ENCODE measurements around the gene AFF1. TPM values are rescaled to one million over a fixed set of nuclear protein-coding genes. Genes with fewer than 3 reads are reported as not detected.

The AFF1 gene
- total RNA-seq, 2 experiments from 2014 or later = 50.3 to 51.2 TPM

- intact Hi-C loops (cut with DNase I, micrococcal nuclease) = no loop called here
- Mint-ChIP-seq H3K4me3 (no peak overlapping the region), H3K27ac (no peak overlapping the region), H3K4me1 (ENCODE audit: low read depth) (peaks cover 79% of the 10 kb centered on the region), H3K9me3 (no peaks in the 10 kb centered on the region), H3K36me3 (ENCODE audit: low read depth) (peaks cover 19% of the 10 kb centered on the region), H3K27me3 (no peaks in the 10 kb centered on the region)
- Histone ChIP-seq H3K27ac (ENCODE audit: low read depth in 1 of 2, low read length in 2 of 2) (no peak overlapping the region), H3K36me3 (ENCODE audit: insufficient read depth, low read length) (peaks cover 4% of the 10 kb centered on the region), H3K9me3 (ENCODE audit: control insufficient read depth in 1 of 2, insufficient read depth in 1 of 2, low read length in 2 of 2) (no peaks in the 10 kb centered on the region), H3K4me1 (ENCODE audit: insufficient read depth, low read length) (peaks cover 6% of the 10 kb centered on the region), H3K27me3 (ENCODE audit: control insufficient read depth in 1 of 2, insufficient read depth in 2 of 2, low read length in 2 of 2) (no peaks in the 10 kb centered on the region), H3K4me3 (ENCODE audit: low read length) (no peak overlapping the region)
- CTCF ChIA-PET = interaction anchor here (1.4 to 2.3 kb wide), 2 partner anchors 73 to 156 kb away, joined by 3 to 5 read pairs; no protein-coding TSS in a partner anchor
- ATAC-seq (ENCODE audit: poor library complexity) (no peak), DNase-seq (no peak)
- POLR2A ChIA-PET = no interaction called here
- no peak for TF ChIP-seq CTCF (IDR thresholded peaks at IDR 0.05)
These were observed 144.2 kb downstream of the AFF1 start for GRCh38 chr4:87078987-87079486.

DNA sequence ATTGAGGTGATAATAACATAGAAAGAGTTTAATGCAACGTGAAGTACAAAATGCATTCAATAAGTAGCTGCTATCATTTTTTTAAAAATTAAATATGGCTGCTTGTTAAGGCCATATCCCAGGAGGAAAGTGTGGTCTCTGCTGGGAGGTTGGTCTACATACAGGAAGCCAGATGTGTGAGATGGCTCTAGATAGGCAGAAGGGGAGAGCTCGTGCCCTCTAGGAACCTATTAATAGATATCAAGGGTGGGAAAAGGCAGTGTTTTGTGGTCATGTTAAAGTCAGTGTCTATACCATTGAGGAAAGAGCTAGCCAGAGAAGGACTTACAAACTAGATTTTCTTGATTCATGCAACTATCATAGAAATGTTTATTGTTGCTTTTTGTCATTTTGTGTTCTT is 145.2 kb downstream of the AFF1 start:
- ATAC-seq (ENCODE audit: poor library complexity) = no peak
- Histone ChIP-seq H3K27ac (ENCODE audit: low read depth in 1 of 2, low read length in 2 of 2) (no peak overlapping the region), H3K4me3 (ENCODE audit: low read length) (no peak overlapping the region), H3K4me1 (ENCODE audit: insufficient read depth, low read length) (peaks cover 3% of the 10 kb centered on the region), H3K9me3 (ENCODE audit: control insufficient read depth in 1 of 2, insufficient read depth in 1 of 2, low read length in 2 of 2) (no peaks in the 10 kb centered on the region), H3K27me3 (ENCODE audit: control insufficient read depth in 1 of 2, insufficient read depth in 2 of 2, low read length in 2 of 2) (no peaks in the 10 kb centered on the region), H3K36me3 (ENCODE audit: insufficient read depth, low read length) (peaks cover 13% of the 10 kb centered on the region)
- no peak for DNase-seq
- Mint-ChIP-seq H3K36me3 (ENCODE audit: low read depth) (peaks cover 27% of the 10 kb centered on the region), H3K9me3 (no peaks in the 10 kb centered on the region), H3K27ac (no peak overlapping the region), H3K27me3 (no peaks in the 10 kb centered on the region), H3K4me3 (no peak overlapping the region), H3K4me1 (ENCODE audit: low read depth) (peaks cover 75% of the 10 kb centered on the region)
- TF ChIP-seq CTCF (IDR thresholded peaks at IDR 0.05) = no peak
- intact Hi-C loops (cut with DNase I, micrococcal nuclease) = no loop called here
- ChIA-PET POLR2A (interaction anchor here (1.1 to 1.4 kb wide), 2 partner anchors 73 to 145 kb away, joined by 3 to 5 read pairs; partner anchors contain the start of gene AFF1), CTCF (interaction anchor here (1.0 to 2.3 kb wide), 3 partner anchors 11 to 157 kb away, joined by 3 to 5 read pairs (median 3); no protein-coding TSS in a partner anchor)

- Mint-ChIP-seq H3K27me3 (no peaks in the 10 kb centered on the region), H3K4me1 (ENCODE audit: low read depth) (peaks cover 72% of the 10 kb centered on the region), H3K36me3 (ENCODE audit: low read depth) (peaks cover 29% of the 10 kb centered on the region), H3K9me3 (no peaks in the 10 kb centered on the region), H3K4me3 (no peak overlapping the region), H3K27ac (no peak overlapping the region)
- ChIA-PET CTCF (interaction anchor here (1.0 to 2.3 kb wide), 2 partner anchors 10 to 158 kb away, joined by 3 to 5 read pairs; no protein-coding TSS in a partner anchor), POLR2A (interaction anchor here (1.1 to 1.4 kb wide), 2 partner anchors 74 to 146 kb away, joined by 3 to 5 read pairs; partner anchors contain the start of gene AFF1)
- ATAC-seq (ENCODE audit: poor library complexity) (no peak), DNase-seq (no peak)
- Histone ChIP-seq H3K36me3 (ENCODE audit: insufficient read depth, low read length) (peaks cover 15% of the 10 kb centered on the region), H3K4me3 (ENCODE audit: low read length) (no peak overlapping the region), H3K27me3 (ENCODE audit: control insufficient read depth in 1 of 2, insufficient read depth in 2 of 2, low read length in 2 of 2) (no peaks in the 10 kb centered on the region), H3K27ac (ENCODE audit: low read depth in 1 of 2, low read length in 2 of 2) (no peak overlapping the region), H3K9me3 (ENCODE audit: control insufficient read depth in 1 of 2, insufficient read depth in 1 of 2, low read length in 2 of 2) (no peaks in the 10 kb centered on the region), H3K4me1 (ENCODE audit: insufficient read depth, low read length) (peaks cover 3% of the 10 kb centered on the region)
- no peak for TF ChIP-seq CTCF (IDR thresholded peaks at IDR 0.05)
- intact Hi-C loops (cut with DNase I, micrococcal nuclease) = no loop called here
These were observed 145.7 kb downstream of the AFF1 start for GRCh38 chr4:87080462-87080861.

All from CD4-positive, alpha-beta T cell (primary cell).